ENCODE results near the gene PRKCH.
A peak's percentile ranks its signal among the peaks of the same experiment; 100 is the strongest.

The PRKCH gene

DNA sequence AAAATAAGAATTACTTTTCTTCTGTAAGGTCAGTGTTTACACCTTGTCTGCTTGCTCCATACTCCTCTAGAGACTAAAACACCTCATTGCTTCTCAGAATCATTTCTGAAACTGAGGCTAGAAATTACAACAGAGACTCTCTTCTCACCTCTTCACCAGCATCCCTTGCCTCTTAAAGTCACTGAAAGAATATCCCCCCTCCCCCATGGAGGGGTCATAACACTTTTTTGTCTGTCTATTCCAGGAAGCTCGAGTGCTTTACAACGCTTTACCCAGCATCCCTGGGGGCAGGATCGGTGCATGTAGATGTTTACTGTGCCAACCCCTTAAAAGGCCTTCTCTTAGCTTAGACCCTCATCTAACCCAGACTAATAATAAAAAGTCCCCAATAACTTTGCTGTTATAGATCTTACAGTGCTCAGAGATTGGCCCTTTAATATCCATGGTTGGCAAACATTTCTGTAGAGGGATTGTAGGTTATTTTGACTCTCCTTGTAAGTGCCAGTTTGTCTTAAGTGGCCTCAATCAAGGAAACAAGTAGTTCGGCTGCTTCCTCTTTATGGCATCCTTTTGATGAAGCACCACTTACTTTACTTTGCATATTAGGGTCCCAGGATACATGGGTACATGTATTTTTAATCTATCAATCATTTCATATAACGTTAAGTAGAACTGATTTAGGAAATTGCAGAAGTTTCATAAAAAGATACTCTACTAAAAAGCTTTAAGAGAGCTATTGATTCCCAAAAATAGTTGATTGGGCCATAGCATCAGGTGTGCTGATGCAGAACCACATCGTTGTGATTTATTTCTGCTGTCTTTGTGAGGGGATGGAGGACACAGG is 29.3 kb downstream of the PRKCH start:
- Histone ChIP-seq H3F3A (ENCODE audit: low read depth) (no peaks in the 10 kb centered on the region), H4K20me1 (ENCODE audit: insufficient read depth, low read length, poor library complexity, severe bottlenecking) (peaks cover 70% of the 10 kb centered on the region), H3K4me1 (ENCODE audit: insufficient read depth, low read length, poor library complexity, severe bottlenecking) (peaks cover 59% of the 10 kb centered on the region), H3K79me2 (ENCODE audit: insufficient read depth, low read length) (peaks cover 100% of the 10 kb centered on the region), H3K27me3 (ENCODE audit: insufficient read depth, low read length, poor library complexity, severe bottlenecking) (no peaks in the 10 kb centered on the region), H3K9me3 (ENCODE audit: insufficient read depth, low read depth, low read length) (no peaks in the 10 kb centered on the region), H3K36me3 (ENCODE audit: insufficient read depth, low read length) (peaks cover under 1% of the 10 kb centered on the region; the same call in 1 of the 2 replicates), H3K4me3 (ENCODE audit: low read length, poor library complexity, severe bottlenecking) (no peak overlapping the region), H3K4me2 (ENCODE audit: low read depth, low read length, poor library complexity, severe bottlenecking) (peak overlapping the region; percentile 30), H3K9me2 (replicated peaks; ENCODE audit: low read depth, low read length) (no peaks in the 10 kb centered on the region), H3K9ac (ENCODE audit: low read depth, low read length, poor library complexity, severe bottlenecking) (no peak overlapping the region), H2AFZ (ENCODE audit: low read length) (no peak overlapping the region)
- TF ChIP-seq, protein P1, sequence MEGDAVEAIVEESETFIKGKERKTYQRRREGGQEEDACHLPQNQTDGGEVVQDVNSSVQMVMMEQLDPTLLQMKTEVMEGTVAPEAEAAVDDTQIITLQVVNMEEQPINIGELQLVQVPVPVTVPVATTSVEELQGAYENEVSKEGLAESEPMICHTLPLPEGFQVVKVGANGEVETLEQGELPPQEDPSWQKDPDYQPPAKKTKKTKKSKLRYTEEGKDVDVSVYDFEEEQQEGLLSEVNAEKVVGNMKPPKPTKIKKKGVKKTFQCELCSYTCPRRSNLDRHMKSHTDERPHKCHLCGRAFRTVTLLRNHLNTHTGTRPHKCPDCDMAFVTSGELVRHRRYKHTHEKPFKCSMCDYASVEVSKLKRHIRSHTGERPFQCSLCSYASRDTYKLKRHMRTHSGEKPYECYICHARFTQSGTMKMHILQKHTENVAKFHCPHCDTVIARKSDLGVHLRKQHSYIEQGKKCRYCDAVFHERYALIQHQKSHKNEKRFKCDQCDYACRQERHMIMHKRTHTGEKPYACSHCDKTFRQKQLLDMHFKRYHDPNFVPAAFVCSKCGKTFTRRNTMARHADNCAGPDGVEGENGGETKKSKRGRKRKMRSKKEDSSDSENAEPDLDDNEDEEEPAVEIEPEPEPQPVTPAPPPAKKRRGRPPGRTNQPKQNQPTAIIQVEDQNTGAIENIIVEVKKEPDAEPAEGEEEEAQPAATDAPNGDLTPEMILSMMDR (conservative IDR thresholded peaks at IDR 0.05; ENCODE audit: low read length) = no peak
- TF ChIP-seq EZH2phosphoT487 (IDR thresholded peaks at IDR 0.05; ENCODE audit: borderline replicate concordance) = no peak

DNA sequence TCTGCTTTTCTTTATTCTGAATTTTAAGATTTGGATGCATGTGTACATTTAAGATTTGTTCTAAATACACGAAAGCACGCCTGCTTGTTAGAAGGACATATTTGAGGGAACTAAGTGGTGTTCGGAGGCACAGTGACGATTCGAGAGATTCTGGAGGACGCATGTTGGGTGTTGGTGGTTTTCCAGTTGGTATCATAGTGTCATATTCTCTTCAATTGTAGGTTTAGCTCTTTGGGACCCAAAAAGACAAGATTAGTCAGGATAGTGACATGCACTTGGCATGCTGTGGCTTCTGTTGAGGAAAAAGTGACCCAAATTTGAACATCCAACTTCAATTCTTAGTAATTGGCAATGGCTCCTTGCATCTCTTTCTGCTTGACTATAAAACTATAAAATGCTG is 30.1 kb downstream of the PRKCH start:
- TF ChIP-seq, protein P1 (conservative IDR thresholded peaks at IDR 0.05; ENCODE audit: low read length) = no peak
- TF ChIP-seq EZH2phosphoT487 (IDR thresholded peaks at IDR 0.05; ENCODE audit: borderline replicate concordance) = no peak
- Histone ChIP-seq H3K36me3 (ENCODE audit: insufficient read depth, low read length) (peaks cover 7% of the 10 kb centered on the region; the same call in 1 of the 2 replicates), H3K9me2 (replicated peaks; ENCODE audit: low read depth, low read length) (no peaks in the 10 kb centered on the region), H3K9ac (ENCODE audit: low read depth, low read length, poor library complexity, severe bottlenecking) (no peak overlapping the region), H2AFZ (ENCODE audit: low read length) (no peak overlapping the region), H4K20me1 (ENCODE audit: insufficient read depth, low read length, poor library complexity, severe bottlenecking) (peaks cover 71% of the 10 kb centered on the region), H3F3A (ENCODE audit: low read depth) (no peaks in the 10 kb centered on the region), H3K4me3 (ENCODE audit: low read length, poor library complexity, severe bottlenecking) (no peak overlapping the region), H3K79me2 (ENCODE audit: insufficient read depth, low read length) (peaks cover 100% of the 10 kb centered on the region), H3K4me2 (ENCODE audit: low read depth, low read length, poor library complexity, severe bottlenecking) (no peak overlapping the region), H3K27me3 (ENCODE audit: insufficient read depth, low read length, poor library complexity, severe bottlenecking) (no peaks in the 10 kb centered on the region), H3K4me1 (ENCODE audit: insufficient read depth, low read length, poor library complexity, severe bottlenecking) (peaks cover 58% of the 10 kb centered on the region), H3K9me3 (ENCODE audit: insufficient read depth, low read depth, low read length) (no peaks in the 10 kb centered on the region)

DNA sequence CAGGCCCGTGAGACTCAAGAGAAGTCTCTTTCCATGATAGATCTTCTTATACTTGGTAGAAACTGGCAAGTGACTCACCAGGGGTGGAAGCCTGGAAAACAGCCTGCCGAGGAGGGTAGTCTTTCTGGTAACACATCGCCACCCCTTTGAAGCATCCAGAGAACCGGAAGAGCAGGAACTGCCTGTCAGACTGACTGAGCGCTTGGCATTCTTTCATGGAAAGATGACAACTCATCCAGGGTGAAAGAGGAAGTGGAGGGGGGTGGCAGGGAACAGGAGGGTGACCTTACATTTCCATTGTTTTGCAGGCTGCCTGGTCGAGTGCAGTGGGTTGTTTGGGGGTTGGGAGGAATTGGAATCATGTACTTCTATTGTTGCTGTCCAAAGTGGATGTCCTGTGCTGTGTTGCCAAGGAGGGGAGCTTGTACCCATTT is 34.5 kb downstream of the PRKCH start:
- peaks cover 25% of the 10 kb centered on the region; the same call in 1 of the 2 replicates for H3K36me3 ChIP-seq (ENCODE audit: insufficient read depth, low read length)
- peaks cover 52% of the 10 kb centered on the region for H3K4me1 ChIP-seq (ENCODE audit: insufficient read depth, low read length, poor library complexity, severe bottlenecking)
- no peaks in the 10 kb centered on the region for H3F3A ChIP-seq (ENCODE audit: low read depth)
- H3K9ac ChIP-seq (ENCODE audit: low read depth, low read length, poor library complexity, severe bottlenecking) = no peak overlapping the region
- peaks cover 51% of the 10 kb centered on the region for H4K20me1 ChIP-seq (ENCODE audit: insufficient read depth, low read length, poor library complexity, severe bottlenecking)
- H3K27me3 ChIP-seq (ENCODE audit: insufficient read depth, low read length, poor library complexity, severe bottlenecking) = no peaks in the 10 kb centered on the region
- no peak overlapping the region for H2AFZ ChIP-seq (ENCODE audit: low read length)
- TF ChIP-seq, protein P1 (conservative IDR thresholded peaks at IDR 0.05; ENCODE audit: low read length) = no peak
- no peak for TF ChIP-seq EZH2phosphoT487 (IDR thresholded peaks at IDR 0.05; ENCODE audit: borderline replicate concordance)
- no peaks in the 10 kb centered on the region for H3K9me3 ChIP-seq (ENCODE audit: insufficient read depth, low read depth, low read length)
- no peaks in the 10 kb centered on the region for H3K9me2 ChIP-seq (replicated peaks; ENCODE audit: low read depth, low read length)
- no peak overlapping the region for H3K4me3 ChIP-seq (ENCODE audit: low read length, poor library complexity, severe bottlenecking)
- H3K4me2 ChIP-seq (ENCODE audit: low read depth, low read length, poor library complexity, severe bottlenecking) = no peak overlapping the region
- peaks cover 100% of the 10 kb centered on the region for H3K79me2 ChIP-seq (ENCODE audit: insufficient read depth, low read length)

Measured in Loucy (cell line).